Uterus (tissue), 4 donors: ENCODE measurements around the gene SLC25A34. TPM values are rescaled to one million over a fixed set of nuclear protein-coding genes. Genes with fewer than 3 reads are reported as not detected.

Experiments
- DNase-seq, 2 donors: peaks; one replicate each; pipeline ENCODE4 v3.0.0-alpha.2; 2019 to 2020
- H3K27ac ChIP-seq, 2 donors: fragments of 200-600 bp; sonication (generic); 1 replicate in 1 of 2; 2 replicates in 1 of 2; pipeline ENCODE4 v1.5.1; 2016 to 2018
- H3K27me3 ChIP-seq, 2 donors: fragments of 200-600 bp; sonication (generic); one replicate each; pipeline ENCODE4 v1.5.1; 2018 to 2019; ENCODE audit warnings: control low read depth in 1 of 2
- H3K36me3 ChIP-seq, 2 donors: fragments of 200-600 bp; sonication (generic); one replicate each; pipeline ENCODE4 v1.5.1; 2019; ENCODE audit warnings: control low read depth in 1 of 2
- H3K4me1 ChIP-seq, 2 donors: fragments of 200-600 bp; sonication (generic); one replicate each; pipeline ENCODE4 v1.5.1; 2018 to 2019; ENCODE audit warnings: control low read depth in 1 of 2
- H3K4me3 ChIP-seq, 2 donors: fragments of 200-600 bp; sonication (generic); 1 replicate in 1 of 2; 2 replicates in 1 of 2; pipeline ENCODE4 v1.5.1; 2018 to 2019; ENCODE audit warnings: mild to moderate bottlenecking in 1 of 2
- H3K9me3 ChIP-seq, 2 donors: fragments of 200-600 bp; sonication (generic); one replicate each; pipeline ENCODE4 v1.5.1; 2019; ENCODE audit warnings: control low read depth in 1 of 2
- POLR2A ChIP-seq, 2 donors: fragments of 450-650 bp; IDR thresholded peaks; one replicate each; pipeline ENCODE4 v1.6.1; 2016; ENCODE audit warnings: antibody characterized with exemption in 2 of 2, mild to moderate bottlenecking in 1 of 2, moderate library complexity in 1 of 2
- intact Hi-C: fragments of 100-400 bp; cut with DNase I; formaldehyde crosslinking; loops from one replicate; pipeline ENCODE4 v1.15.1; 2023; ENCODE audit warnings: low total_unique reads
- total RNA-seq, 4 donors: library from RNA; depleted of rRNA in 3 of 4; stranded (reverse); fragments of >200 nt in 3 of 4; gene quantifications; one replicate each; pipeline versions ENCODE4 v1.1.0 to v1.2.4, GENCODE V29; 2014 to 2023
- TF ChIP-seq, protein P1 (sequence below), 4 experiments: fragments of 200-600 bp in 2 of 4; fragments of 450-650 bp in 2 of 4; sonication (generic) in 2 of 4; IDR thresholded peaks; one replicate each; pipeline ENCODE4 v1.5.1; 2016 to 2019; ENCODE audit warnings: antibody characterized with exemption in 4 of 4, mild to moderate bottlenecking in 2 of 4, moderate library complexity in 1 of 4
- donor health status: DM: yes; HTN: yes; CAD: no.

Gene SLC25A34
- total RNA-seq, 4 donors from 2014 or later: 0.29 to 2.1 (median 1.6) TPM; not detected in 1

DNA sequence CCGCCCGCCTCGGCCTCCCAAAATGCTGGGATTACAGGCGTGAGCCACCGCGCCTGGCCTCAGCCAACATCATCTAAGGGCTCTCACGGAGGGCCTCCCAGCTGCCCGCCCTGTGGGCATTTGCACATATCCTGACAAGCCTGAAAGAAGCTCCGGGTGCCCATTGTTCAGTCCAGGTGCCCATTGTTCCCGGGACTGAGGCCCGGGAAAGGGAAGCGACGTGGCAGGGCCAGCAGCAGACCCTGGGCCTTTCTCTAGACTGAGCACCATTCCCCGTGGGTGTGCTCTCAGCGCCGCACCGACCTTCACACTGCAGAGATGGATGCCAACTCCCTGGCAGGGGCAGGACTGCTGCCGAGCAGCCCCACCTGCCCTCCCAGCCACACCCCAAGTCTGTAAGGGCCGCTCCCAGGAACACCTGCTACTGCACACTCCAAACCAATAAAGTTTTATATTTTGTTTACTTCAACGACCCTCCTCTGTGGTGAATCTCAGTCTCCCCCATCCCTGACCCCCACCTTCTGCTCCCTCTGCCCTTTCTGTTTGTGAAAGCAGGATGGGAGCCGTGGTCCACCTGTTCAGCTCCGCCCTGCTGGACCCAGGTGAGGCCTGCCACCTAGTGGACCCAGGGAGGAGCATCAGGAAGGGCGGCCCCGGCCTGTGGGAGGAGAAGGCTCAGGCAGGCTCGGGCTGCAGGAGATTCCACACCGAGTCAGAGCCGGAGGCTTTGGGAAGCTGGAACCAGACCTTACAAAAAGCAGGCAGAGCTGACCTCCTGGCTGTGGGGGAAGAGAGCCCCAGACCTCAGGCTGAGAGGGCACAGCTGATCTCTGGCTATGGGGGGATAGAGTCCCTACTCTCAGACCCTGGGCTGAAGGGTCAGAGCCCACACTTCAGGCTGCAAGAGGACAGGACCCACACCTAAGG is 5.1 kb downstream of the SLC25A34 start:
- H3K9me3 ChIP-seq: no peaks in the 10 kb centered on the region
- no peak overlapping the region for H3K27ac ChIP-seq
- no peaks in the 10 kb centered on the region for H3K27me3 ChIP-seq
- TF ChIP-seq, protein P1, sequence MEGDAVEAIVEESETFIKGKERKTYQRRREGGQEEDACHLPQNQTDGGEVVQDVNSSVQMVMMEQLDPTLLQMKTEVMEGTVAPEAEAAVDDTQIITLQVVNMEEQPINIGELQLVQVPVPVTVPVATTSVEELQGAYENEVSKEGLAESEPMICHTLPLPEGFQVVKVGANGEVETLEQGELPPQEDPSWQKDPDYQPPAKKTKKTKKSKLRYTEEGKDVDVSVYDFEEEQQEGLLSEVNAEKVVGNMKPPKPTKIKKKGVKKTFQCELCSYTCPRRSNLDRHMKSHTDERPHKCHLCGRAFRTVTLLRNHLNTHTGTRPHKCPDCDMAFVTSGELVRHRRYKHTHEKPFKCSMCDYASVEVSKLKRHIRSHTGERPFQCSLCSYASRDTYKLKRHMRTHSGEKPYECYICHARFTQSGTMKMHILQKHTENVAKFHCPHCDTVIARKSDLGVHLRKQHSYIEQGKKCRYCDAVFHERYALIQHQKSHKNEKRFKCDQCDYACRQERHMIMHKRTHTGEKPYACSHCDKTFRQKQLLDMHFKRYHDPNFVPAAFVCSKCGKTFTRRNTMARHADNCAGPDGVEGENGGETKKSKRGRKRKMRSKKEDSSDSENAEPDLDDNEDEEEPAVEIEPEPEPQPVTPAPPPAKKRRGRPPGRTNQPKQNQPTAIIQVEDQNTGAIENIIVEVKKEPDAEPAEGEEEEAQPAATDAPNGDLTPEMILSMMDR (IDR thresholded peaks at IDR 0.05): peak; percentile 75 to 90 (median 85)
- no peak for TF ChIP-seq POLR2A (IDR thresholded peaks at IDR 0.05)
- intact Hi-C loops: loop anchor here (10.0 kb wide), 1 partner anchor 146 kb away; no protein-coding TSS in a partner anchor
- H3K36me3 ChIP-seq: no peaks in the 10 kb centered on the region
- H3K4me3 ChIP-seq: no peak overlapping the region
- DNase-seq: peak; percentile 80 to 82
- no peaks in the 10 kb centered on the region for H3K4me1 ChIP-seq

DNA sequence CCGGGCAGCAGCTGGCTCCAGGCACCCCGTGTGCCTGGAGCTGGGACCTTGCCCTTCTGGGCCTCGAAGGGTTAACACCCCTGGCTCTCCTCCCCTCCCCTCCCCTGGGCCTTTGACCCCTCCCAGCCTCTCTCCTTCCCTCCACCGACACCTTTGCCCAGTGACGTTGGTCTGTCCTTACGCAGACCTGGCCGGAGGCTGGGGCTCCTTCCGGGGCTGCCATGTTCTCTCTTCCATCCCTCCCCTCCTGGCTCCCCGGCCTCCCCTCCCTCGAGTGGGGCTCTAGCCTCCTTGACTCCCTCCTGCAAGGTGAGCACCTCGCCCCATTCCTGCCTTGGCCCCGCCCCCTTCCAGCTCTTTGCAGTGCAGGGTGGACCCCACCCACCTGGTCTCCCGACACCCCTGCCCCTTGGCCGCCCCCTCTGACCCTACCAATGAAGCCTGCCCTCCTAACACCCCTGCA is 6.3 kb downstream of the SLC25A34 start, which contains the start of gene TMEM82:
TSS of gene TMEM82 (plus strand) at position 161 of the 463 bp plus-strand sequence. CDS start at position 222, 61 bp downstream.
- Histone ChIP-seq H3K36me3 (no peaks in the 10 kb centered on the region), H3K9me3 (no peaks in the 10 kb centered on the region), H3K27me3 (no peaks in the 10 kb centered on the region), H3K4me1 (no peaks in the 10 kb centered on the region), H3K27ac (no peak within 1 kb of the TSS), H3K4me3 (no peak within 1 kb of the TSS)
- TF ChIP-seq, protein P1 (IDR thresholded peaks at IDR 0.05): no peak
- no peak for TF ChIP-seq POLR2A (IDR thresholded peaks at IDR 0.05)
- intact Hi-C loops: loop anchor here (10.0 kb wide), 1 partner anchor 148 kb away; no protein-coding TSS in a partner anchor
- DNase-seq: peak in 1 of 2 donors; percentile 18

DNA sequence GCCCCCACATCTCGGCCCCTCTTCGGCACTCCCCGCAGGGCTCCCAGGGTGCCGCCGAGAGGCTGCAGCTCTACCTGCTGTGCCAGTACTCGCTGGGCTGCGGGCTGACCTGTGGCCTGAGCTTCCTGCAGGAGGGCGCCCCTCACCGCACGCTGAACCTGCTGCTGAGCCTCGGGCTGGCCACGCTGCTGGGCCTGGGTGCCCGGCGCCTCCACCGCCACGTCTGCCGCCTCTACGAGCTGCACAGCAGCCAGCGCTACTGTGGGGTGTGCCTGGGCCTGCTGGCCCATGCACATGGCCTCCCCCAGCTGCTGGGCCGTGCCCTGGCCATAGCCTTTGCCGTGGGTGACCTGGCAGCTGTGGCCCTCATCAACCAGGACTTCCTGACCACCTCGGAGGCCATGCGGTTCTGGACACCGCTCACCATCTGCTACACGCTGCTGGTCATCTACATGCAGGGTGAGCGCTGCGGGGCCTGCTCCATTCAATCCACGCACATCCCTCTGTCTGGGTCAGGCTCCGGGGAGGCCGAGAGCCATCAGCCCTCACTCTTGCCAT is 8.1 kb downstream of the SLC25A34 start:
- Histone ChIP-seq H3K36me3 (no peaks in the 10 kb centered on the region), H3K27me3 (no peaks in the 10 kb centered on the region), H3K4me1 (peaks cover 4 to 6% of the 10 kb centered on the region in 2 donors), H3K9me3 (no peaks in the 10 kb centered on the region), H3K4me3 (no peak overlapping the region), H3K27ac (no peak overlapping the region)
- intact Hi-C loops: loop anchor here (10.0 kb wide), 1 partner anchor 149 kb away; no protein-coding TSS in a partner anchor
- peak in 1 of 2 donors; percentile 13 for DNase-seq
- TF ChIP-seq POLR2A (IDR thresholded peaks at IDR 0.05): no peak
- TF ChIP-seq, protein P1 (IDR thresholded peaks at IDR 0.05): no peak

DNA sequence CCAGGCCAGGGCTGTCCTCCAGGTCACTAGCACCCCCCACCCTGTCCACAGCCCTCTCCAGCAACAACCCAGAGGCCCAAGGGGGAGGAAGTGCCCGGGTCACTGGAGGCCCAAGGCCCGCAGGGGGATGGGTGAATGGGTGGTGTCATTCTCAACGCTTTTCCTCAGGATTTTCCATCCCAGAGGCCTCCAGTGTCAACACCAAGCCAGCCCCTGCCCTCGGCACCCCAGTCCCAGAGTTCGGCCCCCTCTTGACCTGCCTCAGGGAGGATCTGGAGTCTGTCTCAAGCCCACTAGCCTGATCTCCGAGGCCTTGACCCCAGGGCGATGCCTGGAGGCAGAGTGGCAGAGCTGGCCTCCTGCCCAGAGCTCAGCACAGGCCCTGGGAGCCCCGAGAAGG is 11.3 kb downstream of the SLC25A34 start:
- Histone ChIP-seq H3K27ac (no peak overlapping the region), H3K27me3 (no peaks in the 10 kb centered on the region), H3K36me3 (no peaks in the 10 kb centered on the region), H3K4me1 (peaks cover 9 to 16% of the 10 kb centered on the region in 2 donors), H3K9me3 (no peaks in the 10 kb centered on the region), H3K4me3 (no peak overlapping the region)
- TF ChIP-seq POLR2A (IDR thresholded peaks at IDR 0.05): no peak
- TF ChIP-seq, protein P1 (IDR thresholded peaks at IDR 0.05): no peak
- DNase-seq: peak in 1 of 2 donors; percentile 12
- intact Hi-C loops: loop anchor here (10.0 kb wide), 1 partner anchor 153 kb away; no protein-coding TSS in a partner anchor
